Endodermal cell (in vitro differentiated cells): ENCODE results near the gene METRN. TPM values are rescaled to one million over a fixed set of nuclear protein-coding genes. Genes with fewer than 3 reads are reported as not detected.

Experiments
- DNase-seq: peaks from one replicate; pipeline ENCODE4 v3.0.0-alpha.2; 2017
- H3K27ac ChIP-seq: 2 replicates; pipeline ENCODE4 v1.5.1; 2013; ENCODE audit warnings: mild to moderate bottlenecking, low read depth, low read length, moderate library complexity
- H3K27me3 ChIP-seq: 2 replicates; pipeline ENCODE4 v1.6.1; 2013; ENCODE audit warnings: mild to moderate bottlenecking, low read length, moderate library complexity; ENCODE audit not compliant: insufficient read depth, control insufficient read depth, poor library complexity, severe bottlenecking
- H3K36me3 ChIP-seq: 2 replicates; pipeline ENCODE4 v1.7.0; 2013; ENCODE audit warnings: mild to moderate bottlenecking, low read length, moderate library complexity; ENCODE audit not compliant: control insufficient read depth, insufficient read depth
- H3K4me1 ChIP-seq: one replicate; pipeline ENCODE4 v1.7.0; 2013; ENCODE audit warnings: low read length; ENCODE audit not compliant: control insufficient read depth, insufficient read depth
- H3K4me3 ChIP-seq: 2 replicates; pipeline ENCODE4 v1.5.1; 2013; ENCODE audit warnings: mild to moderate bottlenecking, low read length, moderate library complexity
- H3K9ac ChIP-seq: 2 replicates; pipeline ENCODE4 v1.6.1; 2013; ENCODE audit warnings: mild to moderate bottlenecking, low read length, moderate library complexity; ENCODE audit not compliant: poor library complexity, severe bottlenecking; ENCODE audit errors: extremely low read depth
- H3K9me3 ChIP-seq: 2 replicates; pipeline ENCODE4 v1.6.1; 2013; ENCODE audit warnings: mild to moderate bottlenecking, low read length, moderate library complexity; ENCODE audit not compliant: control insufficient read depth
- H3K27ac Mint-ChIP-seq: 2 replicates; pipeline ENCODE4 v1.8.0; 2020; ENCODE audit warnings: mixed read lengths
- H3K27me3 Mint-ChIP-seq: 2 replicates; pipeline ENCODE4 v1.8.0; 2021; ENCODE audit warnings: mild to moderate bottlenecking, mixed read lengths; ENCODE audit not compliant: insufficient read depth
- H3K36me3 Mint-ChIP-seq: 2 replicates; pipeline ENCODE4 v1.8.0; 2020; ENCODE audit warnings: low read depth, mixed read lengths
- H3K4me1 Mint-ChIP-seq: 2 replicates; pipeline ENCODE4 v1.8.0; 2020; ENCODE audit warnings: mixed read lengths
- H3K4me3 Mint-ChIP-seq: 2 replicates; pipeline ENCODE4 v1.8.0; 2020; ENCODE audit warnings: mild to moderate bottlenecking, moderate library complexity, mixed read lengths
- H3K9me3 Mint-ChIP-seq: 2 replicates; pipeline ENCODE4 v1.8.0; 2020; ENCODE audit warnings: mild to moderate bottlenecking, mixed read lengths
- WGBS, 2 experiments: methylation state at CpG; one replicate each; pipeline versions ENCODE4 v1.1.5 to v1.1.7; 2013; ENCODE audit warnings: missing lambda C conversion rate in 2 of 2, mixed read lengths in 1 of 2; ENCODE audit not compliant: insufficient coverage in 1 of 2, insufficient read length in 1 of 2; 5-methylcytosine and 5-hydroxymethylcytosine counted together
- total RNA-seq, 2 donors: library from RNA; stranded (reverse); fragmentation: NEBNext Ultra II Directional in 1 of 2; extraction: Animal tissue kit (Norgen Biotek cat#: 25700) in 1 of 2; gene quantifications; 2 replicates in 1 of 2; 3 replicates in 1 of 2; pipeline ENCODE4 v1.2.1, GENCODE V29; 2021
- TF ChIP-seq, protein P1 (sequence below): fragments of 200-600 bp; sonication (generic); conservative IDR thresholded peaks from 2 replicates; pipeline ENCODE4 v1.5.0; 2021; ENCODE audit warnings: antibody characterized with exemption, mild to moderate bottlenecking

The METRN gene
- total RNA-seq, 2 donors from 2014 or later, result 33.4 to 38.5 TPM

DNA sequence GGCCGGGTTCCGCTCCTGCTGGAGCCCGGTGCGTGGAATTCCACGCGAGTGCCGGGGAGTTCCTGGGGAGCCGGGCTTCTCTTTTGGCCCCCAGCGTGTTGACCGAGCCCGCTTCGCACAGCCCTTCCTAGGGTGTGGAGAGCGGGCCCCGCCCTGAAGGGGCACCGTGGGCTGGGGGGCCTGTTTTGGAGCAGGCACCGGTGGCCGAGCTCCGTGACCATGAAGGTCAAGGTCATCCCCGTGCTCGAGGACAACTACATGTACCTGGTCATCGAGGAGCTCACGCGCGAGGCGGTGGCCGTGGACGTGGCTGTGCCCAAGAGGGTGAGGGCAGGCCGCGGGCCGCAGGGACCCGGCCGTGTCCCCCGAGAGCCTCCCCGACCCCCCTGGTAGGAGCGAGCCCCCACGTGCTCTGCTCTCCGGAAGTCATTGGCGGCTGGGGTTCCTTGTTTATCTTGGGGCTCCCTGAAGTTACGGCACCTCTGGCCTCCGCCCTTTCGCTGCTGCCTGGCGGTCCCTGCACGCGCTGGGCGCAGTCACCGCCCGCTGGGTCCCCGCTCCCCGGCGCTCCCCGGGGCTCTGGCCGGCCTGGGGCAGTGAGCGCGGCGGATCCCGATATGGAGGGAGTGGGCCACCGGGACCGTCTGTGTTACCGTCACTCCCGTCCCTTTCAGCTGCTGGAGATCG lies 12.5 kb downstream of the METRN start:
- H3K9me3 ChIP-seq, result no peaks in the 10 kb centered on the region
- H3K4me1 ChIP-seq, result peaks cover 3% of the 10 kb centered on the region
- H3K27ac Mint-ChIP-seq, result no peak overlapping the region
- no peak for DNase-seq
- H3K27me3 ChIP-seq, result peaks cover 19% of the 10 kb centered on the region
- H3K4me3 ChIP-seq, result peak overlapping the region; percentile 79
- no peak overlapping the region for H3K27ac ChIP-seq
- peak overlapping the region; percentile 44 for H3K4me3 Mint-ChIP-seq
- peaks cover 3% of the 10 kb centered on the region for H3K36me3 Mint-ChIP-seq
- no peak overlapping the region for H3K9ac ChIP-seq
- no peaks in the 10 kb centered on the region for H3K4me1 Mint-ChIP-seq
- peaks cover 15% of the 10 kb centered on the region for H3K27me3 Mint-ChIP-seq
- no peaks in the 10 kb centered on the region for H3K36me3 ChIP-seq
- TF ChIP-seq, protein P1, sequence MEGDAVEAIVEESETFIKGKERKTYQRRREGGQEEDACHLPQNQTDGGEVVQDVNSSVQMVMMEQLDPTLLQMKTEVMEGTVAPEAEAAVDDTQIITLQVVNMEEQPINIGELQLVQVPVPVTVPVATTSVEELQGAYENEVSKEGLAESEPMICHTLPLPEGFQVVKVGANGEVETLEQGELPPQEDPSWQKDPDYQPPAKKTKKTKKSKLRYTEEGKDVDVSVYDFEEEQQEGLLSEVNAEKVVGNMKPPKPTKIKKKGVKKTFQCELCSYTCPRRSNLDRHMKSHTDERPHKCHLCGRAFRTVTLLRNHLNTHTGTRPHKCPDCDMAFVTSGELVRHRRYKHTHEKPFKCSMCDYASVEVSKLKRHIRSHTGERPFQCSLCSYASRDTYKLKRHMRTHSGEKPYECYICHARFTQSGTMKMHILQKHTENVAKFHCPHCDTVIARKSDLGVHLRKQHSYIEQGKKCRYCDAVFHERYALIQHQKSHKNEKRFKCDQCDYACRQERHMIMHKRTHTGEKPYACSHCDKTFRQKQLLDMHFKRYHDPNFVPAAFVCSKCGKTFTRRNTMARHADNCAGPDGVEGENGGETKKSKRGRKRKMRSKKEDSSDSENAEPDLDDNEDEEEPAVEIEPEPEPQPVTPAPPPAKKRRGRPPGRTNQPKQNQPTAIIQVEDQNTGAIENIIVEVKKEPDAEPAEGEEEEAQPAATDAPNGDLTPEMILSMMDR, result no peak
- 3 to 4% methylated on average over 37 to 61 of the region's 61 CpGs for WGBS, 2 experiments
- H3K9me3 Mint-ChIP-seq, result no peaks in the 10 kb centered on the region

DNA sequence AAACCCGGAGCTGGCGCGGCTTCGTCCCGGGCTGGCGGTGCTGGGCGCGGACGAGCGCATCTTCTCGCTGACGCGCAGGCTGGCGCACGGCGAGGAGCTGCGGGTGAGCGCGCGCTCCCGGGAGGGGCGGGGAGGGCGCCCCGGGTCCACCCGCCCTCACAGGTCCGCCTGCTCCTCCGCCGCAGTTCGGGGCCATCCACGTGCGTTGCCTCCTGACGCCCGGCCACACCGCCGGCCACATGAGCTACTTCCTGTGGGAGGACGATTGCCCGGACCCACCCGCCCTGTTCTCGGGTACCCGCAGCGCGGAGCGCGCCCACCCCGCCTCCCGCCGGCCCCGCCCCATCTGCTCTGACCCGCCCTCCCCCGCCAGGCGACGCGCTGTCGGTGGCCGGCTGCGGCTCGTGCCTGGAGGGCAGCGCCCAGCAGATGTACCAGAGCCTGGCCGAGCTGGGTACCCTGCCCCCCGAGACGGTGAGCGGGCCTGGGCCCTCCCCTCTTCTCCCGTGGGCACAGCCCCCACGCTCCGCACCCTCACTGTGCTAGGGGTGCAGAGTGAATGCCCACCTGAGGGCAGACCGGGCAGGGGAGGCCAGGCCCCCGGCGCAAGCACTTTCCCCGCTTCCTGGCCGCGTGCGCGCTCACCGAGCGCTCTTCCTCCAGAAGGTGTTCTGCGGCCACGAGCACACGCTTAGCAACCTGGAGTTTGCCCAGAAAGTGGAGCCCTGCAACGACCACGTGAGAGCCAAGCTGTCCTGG lies 13.4 kb downstream of the METRN start:
- Histone ChIP-seq H3K4me3 (peak overlapping the region; percentile 66), H3K36me3 (peaks cover 4% of the 10 kb centered on the region), H3K9ac (no peak overlapping the region), H3K9me3 (no peaks in the 10 kb centered on the region), H3K27me3 (peaks cover 19% of the 10 kb centered on the region), H3K4me1 (peaks cover 3% of the 10 kb centered on the region), H3K27ac (no peak overlapping the region)
- TF ChIP-seq, protein P1, result no peak
- Mint-ChIP-seq H3K4me1 (no peaks in the 10 kb centered on the region), H3K27ac (no peak overlapping the region), H3K9me3 (no peaks in the 10 kb centered on the region), H3K36me3 (peaks cover 9% of the 10 kb centered on the region), H3K4me3 (peak overlapping the region; percentile 44), H3K27me3 (peaks cover 15% of the 10 kb centered on the region)
- 3 to 4% methylated on average over 16 to 80 of the region's 80 CpGs for WGBS, 2 experiments
- DNase-seq, result peak; percentile 91

DNA sequence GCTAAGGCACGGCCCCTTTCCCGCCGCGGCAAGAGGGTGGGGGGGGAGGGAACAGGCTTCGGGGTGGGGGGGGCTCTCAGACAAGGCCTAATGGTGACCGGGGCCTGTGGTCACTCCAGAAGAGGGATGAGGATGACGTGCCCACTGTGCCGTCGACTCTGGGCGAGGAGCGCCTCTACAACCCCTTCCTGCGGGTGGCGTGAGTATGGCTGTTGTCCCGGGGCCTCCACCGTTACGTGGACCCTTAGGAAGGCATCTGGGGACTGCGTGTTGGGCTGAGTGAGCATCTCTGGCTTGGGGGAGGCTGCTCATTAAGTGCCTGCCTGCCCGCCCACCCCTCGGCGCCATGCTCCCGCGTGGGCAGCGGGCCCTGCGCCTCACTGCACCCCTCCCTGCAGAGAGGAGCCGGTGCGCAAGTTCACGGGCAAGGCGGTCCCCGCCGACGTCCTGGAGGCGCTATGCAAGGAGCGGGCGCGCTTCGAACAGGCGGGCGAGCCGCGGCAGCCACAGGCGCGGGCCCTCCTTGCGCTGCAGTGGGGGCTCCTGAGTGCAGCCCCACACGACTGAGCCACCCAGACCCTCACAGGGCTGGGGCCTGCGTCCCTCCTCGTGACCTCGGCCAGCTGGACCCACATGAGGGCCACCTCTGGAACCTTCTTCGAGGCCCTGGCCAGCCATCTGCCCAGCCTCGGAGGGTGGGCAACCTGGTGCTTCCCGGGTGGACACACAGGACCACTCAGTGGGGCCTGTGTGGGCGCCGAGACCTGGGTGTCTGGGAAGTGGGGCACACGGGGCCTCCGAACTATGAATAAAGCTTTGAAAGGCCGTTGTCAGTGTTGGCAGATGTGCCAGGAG lies 14.2 kb downstream of the METRN start:
- TF ChIP-seq, protein P1, result no peak
- H3K4me3 ChIP-seq, result no peak overlapping the region
- H3K36me3 ChIP-seq, result peaks cover 10% of the 10 kb centered on the region
- Mint-ChIP-seq H3K4me1 (no peaks in the 10 kb centered on the region), H3K27me3 (peaks cover 15% of the 10 kb centered on the region), H3K4me3 (peak overlapping the region; percentile 44), H3K27ac (no peak overlapping the region), H3K36me3 (peaks cover 9% of the 10 kb centered on the region), H3K9me3 (no peaks in the 10 kb centered on the region)
- no peaks in the 10 kb centered on the region for H3K9me3 ChIP-seq
- DNase-seq, result peak; percentile 72
- H3K4me1 ChIP-seq, result peaks cover 3% of the 10 kb centered on the region
- peaks cover 19% of the 10 kb centered on the region for H3K27me3 ChIP-seq
- H3K9ac ChIP-seq, result no peak overlapping the region
- H3K27ac ChIP-seq, result no peak overlapping the region
- WGBS, 2 experiments, result 81 to 88% methylated on average over 27 to 55 of the region's 55 CpGs
